Measurements from ENCODE around the gene SOX6. TPM values are rescaled to one million over a fixed set of nuclear protein-coding genes. Genes with fewer than 3 reads are reported as not detected.

The SOX6 gene
- polyA plus RNA-seq, 3 donors, result not detected

DNA sequence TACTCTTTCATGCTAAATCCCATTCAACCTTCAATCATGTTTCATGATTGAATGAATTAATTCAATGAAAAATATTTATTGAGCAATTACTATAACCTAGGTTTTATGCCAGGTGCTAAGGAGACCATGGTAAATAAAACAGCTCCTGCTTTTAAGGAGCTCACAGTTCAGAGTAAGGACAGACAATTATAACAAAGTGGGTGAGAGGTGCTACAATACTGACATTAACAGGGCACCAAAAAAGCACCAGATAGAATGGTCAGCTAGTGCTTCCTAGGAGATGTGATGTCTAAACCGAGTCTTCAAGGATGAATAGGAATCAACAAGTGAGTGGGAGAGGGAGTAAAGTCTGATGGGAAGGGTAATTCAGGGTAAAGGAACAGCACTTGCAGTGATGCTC, 366.7 kb downstream of the SOX6 start:
- Histone ChIP-seq H4K20me1 (ENCODE audit: insufficient read depth, low read length) (no peaks in the 10 kb centered on the region), H3K9ac (ENCODE audit: insufficient read depth, low read length, poor library complexity, severe bottlenecking) (no peak overlapping the region), H3K79me2 (ENCODE audit: insufficient read depth, low read length) (no peaks in the 10 kb centered on the region), H3K36me3 (replicated peaks in 1 of 2; ENCODE audit: control insufficient read depth in 1 of 2, insufficient read depth in 2 of 2, low read length in 2 of 2) (no peaks in the 10 kb centered on the region), H3K4me2 (replicated peaks; ENCODE audit: extremely low read depth, low read length, poor library complexity, severe bottlenecking) (no peak overlapping the region), H3K9me3 (replicated peaks in 1 of 2; ENCODE audit: control insufficient read depth in 1 of 2, insufficient read depth in 1 of 2, low read length in 2 of 2) (no peaks in the 10 kb centered on the region), H3K4me1 (ENCODE audit: control insufficient read depth in 1 of 2, insufficient read depth in 2 of 2, low read length in 2 of 2) (no peaks in the 10 kb centered on the region), H2AFZ (ENCODE audit: insufficient read depth, low read depth, low read length, poor library complexity, severe bottlenecking) (no peak overlapping the region), H3K4me3 (replicated peaks in 1 of 3; ENCODE audit: low read depth in 2 of 3, low read length in 3 of 3) (no peak overlapping the region), H3K27me3 (ENCODE audit: control insufficient read depth in 2 of 2, insufficient read depth in 2 of 2, low read length in 2 of 2) (no peaks in the 10 kb centered on the region), H3K27ac (ENCODE audit: low read depth in 1 of 2, low read length in 2 of 2) (no peak overlapping the region)
- TF ChIP-seq, protein P1, sequence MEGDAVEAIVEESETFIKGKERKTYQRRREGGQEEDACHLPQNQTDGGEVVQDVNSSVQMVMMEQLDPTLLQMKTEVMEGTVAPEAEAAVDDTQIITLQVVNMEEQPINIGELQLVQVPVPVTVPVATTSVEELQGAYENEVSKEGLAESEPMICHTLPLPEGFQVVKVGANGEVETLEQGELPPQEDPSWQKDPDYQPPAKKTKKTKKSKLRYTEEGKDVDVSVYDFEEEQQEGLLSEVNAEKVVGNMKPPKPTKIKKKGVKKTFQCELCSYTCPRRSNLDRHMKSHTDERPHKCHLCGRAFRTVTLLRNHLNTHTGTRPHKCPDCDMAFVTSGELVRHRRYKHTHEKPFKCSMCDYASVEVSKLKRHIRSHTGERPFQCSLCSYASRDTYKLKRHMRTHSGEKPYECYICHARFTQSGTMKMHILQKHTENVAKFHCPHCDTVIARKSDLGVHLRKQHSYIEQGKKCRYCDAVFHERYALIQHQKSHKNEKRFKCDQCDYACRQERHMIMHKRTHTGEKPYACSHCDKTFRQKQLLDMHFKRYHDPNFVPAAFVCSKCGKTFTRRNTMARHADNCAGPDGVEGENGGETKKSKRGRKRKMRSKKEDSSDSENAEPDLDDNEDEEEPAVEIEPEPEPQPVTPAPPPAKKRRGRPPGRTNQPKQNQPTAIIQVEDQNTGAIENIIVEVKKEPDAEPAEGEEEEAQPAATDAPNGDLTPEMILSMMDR (IDR thresholded peaks at IDR 0.05), result no peak
- H3K36me3 Mint-ChIP-seq, result no peaks in the 10 kb centered on the region
- 80% methylated on average over 1 of the region's 1 CpG for WGBS (ENCODE audit: insufficient coverage)
- no peak for DNase-seq
- no peak overlapping the region for H3K27ac Mint-ChIP-seq
- peaks cover 0 to 2% (median 0%) of the 10 kb centered on the region in 7 donors for H3K9me3 Mint-ChIP-seq
- intact Hi-C loops (cut with micrococcal nuclease), result no loop called here
- no peaks in the 10 kb centered on the region for H3K4me1 Mint-ChIP-seq
- no peak overlapping the region for H3K4me3 Mint-ChIP-seq
- no peaks in the 10 kb centered on the region for H3K27me3 Mint-ChIP-seq (ENCODE audit: low read depth in 3 of 3)

DNA sequence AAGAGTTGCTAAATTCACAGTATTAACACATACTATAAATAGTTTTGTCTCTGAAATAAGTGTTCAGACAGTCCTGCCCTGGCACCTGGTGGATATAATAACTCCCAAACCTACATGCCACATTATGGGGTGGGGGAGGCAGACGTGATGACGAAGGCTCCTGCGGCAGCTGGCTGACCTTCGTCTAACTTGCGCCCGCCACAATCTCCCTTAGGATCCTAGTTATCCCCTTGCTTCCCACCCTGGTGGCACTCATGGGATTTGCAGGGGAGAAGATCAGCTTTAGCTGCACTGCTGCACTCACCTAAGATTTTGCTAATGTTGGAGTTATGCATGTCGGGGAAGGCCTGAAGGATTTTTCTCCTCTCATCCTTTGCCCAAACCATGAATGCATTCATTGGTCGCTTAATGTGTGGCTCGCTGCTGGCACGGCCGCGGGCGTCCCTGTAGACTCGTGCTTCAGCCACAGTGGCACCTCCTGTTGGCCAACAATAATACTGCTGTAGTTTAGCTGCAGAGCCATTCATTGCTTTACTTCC, 367.6 kb downstream of the SOX6 start:
- peak overlapping the region in 1 of 7 donors; percentile 17 for H3K27ac Mint-ChIP-seq
- H3K36me3 Mint-ChIP-seq, result no peaks in the 10 kb centered on the region
- Histone ChIP-seq H3K9ac (ENCODE audit: insufficient read depth, low read length, poor library complexity, severe bottlenecking) (no peak overlapping the region), H4K20me1 (ENCODE audit: insufficient read depth, low read length) (no peaks in the 10 kb centered on the region), H3K4me2 (replicated peaks; ENCODE audit: extremely low read depth, low read length, poor library complexity, severe bottlenecking) (no peak overlapping the region), H2AFZ (ENCODE audit: insufficient read depth, low read depth, low read length, poor library complexity, severe bottlenecking) (no peak overlapping the region), H3K27ac (ENCODE audit: low read depth in 1 of 2, low read length in 2 of 2) (no peak overlapping the region), H3K27me3 (ENCODE audit: control insufficient read depth in 2 of 2, insufficient read depth in 2 of 2, low read length in 2 of 2) (no peaks in the 10 kb centered on the region), H3K4me1 (ENCODE audit: control insufficient read depth in 1 of 2, insufficient read depth in 2 of 2, low read length in 2 of 2) (no peaks in the 10 kb centered on the region), H3K79me2 (ENCODE audit: insufficient read depth, low read length) (no peaks in the 10 kb centered on the region), H3K9me3 (replicated peaks in 1 of 2; ENCODE audit: control insufficient read depth in 1 of 2, insufficient read depth in 1 of 2, low read length in 2 of 2) (no peaks in the 10 kb centered on the region), H3K36me3 (replicated peaks in 1 of 2; ENCODE audit: control insufficient read depth in 1 of 2, insufficient read depth in 2 of 2, low read length in 2 of 2) (no peaks in the 10 kb centered on the region), H3K4me3 (replicated peaks in 1 of 3; ENCODE audit: low read depth in 2 of 3, low read length in 3 of 3) (no peak overlapping the region)
- H3K27me3 Mint-ChIP-seq (ENCODE audit: low read depth in 3 of 3), result no peaks in the 10 kb centered on the region
- H3K4me1 Mint-ChIP-seq, result no peaks in the 10 kb centered on the region
- intact Hi-C loops (cut with micrococcal nuclease), result no loop called here
- DNase-seq, result no peak
- WGBS (ENCODE audit: insufficient coverage), result 98% methylated on average over 7 of the region's 14 CpGs
- TF ChIP-seq, protein P1 (IDR thresholded peaks at IDR 0.05), result peak; percentile 22
- H3K4me3 Mint-ChIP-seq, result no peak overlapping the region
- peaks cover 0 to 2% (median 0%) of the 10 kb centered on the region in 7 donors for H3K9me3 Mint-ChIP-seq
